MM.1S (cell line): ENCODE results near the gene ZNF581.

Source experiments
- DNase-seq: peaks from one replicate; pipeline ENCODE4 v3.0.0-alpha.2; 2015
- H2AFZ ChIP-seq: fragments of 300-600 bp; sonication (generic); 2 replicates; pipeline ENCODE4 v1.6.0; 2016; ENCODE audit warnings: antibody characterized with exemption, low read length
- H3F3A ChIP-seq: fragments of 300-600 bp; sonication (generic); 2 replicates; pipeline ENCODE4 v1.6.1; 2016; ENCODE audit warnings: mild to moderate bottlenecking, antibody characterized with exemption, low read length, moderate library complexity, mixed read lengths; ENCODE audit not compliant: insufficient read depth
- H3K27ac ChIP-seq: fragments of 300-600 bp; sonication (generic); 2 replicates; pipeline ENCODE4 v1.5.1; 2016; ENCODE audit warnings: mild to moderate bottlenecking, low read length
- H3K27me3 ChIP-seq: fragments of 300-600 bp; sonication (generic); replicated peaks from 2 replicates; pipeline ENCODE4 v1.6.0; 2016; ENCODE audit warnings: low read length; ENCODE audit not compliant: insufficient read depth
- H3K36me3 ChIP-seq: fragments of 300-600 bp; sonication (generic); replicated peaks from 2 replicates; pipeline ENCODE4 v1.6.1; 2016; ENCODE audit warnings: mild to moderate bottlenecking, low read length, mixed read lengths; ENCODE audit not compliant: insufficient read depth
- H3K4me1 ChIP-seq: fragments of 300-600 bp; sonication (generic); 2 replicates; pipeline ENCODE4 v1.6.1; 2016; ENCODE audit warnings: low read length, mixed read lengths
- H3K4me2 ChIP-seq: fragments of 300-600 bp; sonication (generic); 2 replicates; pipeline ENCODE4 v1.6.0; 2016; ENCODE audit warnings: low read depth, low read length
- H3K4me3 ChIP-seq: fragments of 300-600 bp; sonication (generic); 2 replicates; pipeline ENCODE4 v1.5.1; 2016; ENCODE audit warnings: low read length, mixed read lengths
- H3K79me2 ChIP-seq: fragments of 300-600 bp; sonication (generic); 2 replicates; pipeline ENCODE4 v1.6.1; 2016; ENCODE audit warnings: mixed run types, low read length, mixed read lengths
- H3K9ac ChIP-seq: fragments of 300-600 bp; sonication (generic); 2 replicates; pipeline ENCODE4 v1.6.1; 2016; ENCODE audit warnings: low read length, mixed read lengths
- H3K9me2 ChIP-seq: fragments of 300-600 bp; sonication (generic); replicated peaks from 2 replicates; pipeline ENCODE4 v1.6.1; 2016; ENCODE audit warnings: mild to moderate bottlenecking, low read length, mixed read lengths; ENCODE audit not compliant: insufficient read depth
- H3K9me3 ChIP-seq: fragments of 300-600 bp; sonication (generic); replicated peaks from 2 replicates; pipeline ENCODE4 v1.6.1; 2016; ENCODE audit warnings: mild to moderate bottlenecking, low read length, mixed read lengths; ENCODE audit not compliant: insufficient read depth
- H4K20me1 ChIP-seq: fragments of 300-600 bp; sonication (generic); 2 replicates; pipeline ENCODE4 v1.6.1; 2016; ENCODE audit warnings: mild to moderate bottlenecking, low read length, moderate library complexity, mixed read lengths; ENCODE audit not compliant: insufficient read depth
- CTCF ChIP-seq: fragments of 300-600 bp; sonication (generic); IDR thresholded peaks from 2 replicates; pipeline ENCODE4 v1.5.1; 2016; ENCODE audit warnings: antibody characterized with exemption, low read length, mixed read lengths
- EZH2 ChIP-seq: fragments of 300-600 bp; sonication (generic); optimal IDR thresholded peaks from 2 replicates; pipeline ENCODE3; 2017; ENCODE audit warnings: low read depth, mild to moderate bottlenecking, antibody characterized with exemption, low read length, mixed read lengths
- EZH2phosphoT487 ChIP-seq: fragments of 300-600 bp; sonication (generic); IDR thresholded peaks from 2 replicates; pipeline ENCODE4 v1.6.1; 2018; ENCODE audit warnings: antibody characterized with exemption, low read length

The ZNF581 gene

GRCh38 chr19:55648585-55649267, 5.3 kb downstream of the ZNF581 start:
- Histone ChIP-seq H3K4me3 (peak overlapping the region; percentile 61), H3K4me1 (peaks cover 10% of the 10 kb centered on the region; the same call in 1 of the 2 replicates), H3K4me2 (peak overlapping the region; percentile 49; the same call in 1 of the 2 replicates), H3K9me3 (no peaks in the 10 kb centered on the region), H3F3A (peaks cover 10% of the 10 kb centered on the region), H4K20me1 (no peaks in the 10 kb centered on the region), H3K9me2 (no peaks in the 10 kb centered on the region), H2AFZ (no peak overlapping the region), H3K36me3 (no peaks in the 10 kb centered on the region), H3K27me3 (no peaks in the 10 kb centered on the region), H3K79me2 (peaks cover 20% of the 10 kb centered on the region), H3K9ac (peak overlapping the region; percentile 64; the same call in 1 of the 2 replicates), H3K27ac (no peak overlapping the region)
- DNase-seq, result no peak
- no peak for TF ChIP-seq CTCF
- no peak for TF ChIP-seq EZH2
- no peak for TF ChIP-seq EZH2phosphoT487

- no peak overlapping the region for H3K27ac ChIP-seq
- H3K4me1 ChIP-seq, result peaks cover 4% of the 10 kb centered on the region; the same call in 1 of the 2 replicates
- no peaks in the 10 kb centered on the region for H3K9me3 ChIP-seq
- H3K36me3 ChIP-seq, result no peaks in the 10 kb centered on the region
- no peak overlapping the region for H3K4me3 ChIP-seq
- H3K9ac ChIP-seq, result no peak overlapping the region
- TF ChIP-seq EZH2, result no peak
- TF ChIP-seq CTCF, result no peak
- no peak for TF ChIP-seq EZH2phosphoT487
- DNase-seq, result no peak
- peaks cover 10% of the 10 kb centered on the region for H3F3A ChIP-seq
- no peaks in the 10 kb centered on the region for H3K9me2 ChIP-seq
- H4K20me1 ChIP-seq, result no peaks in the 10 kb centered on the region
- peaks cover 12% of the 10 kb centered on the region for H3K79me2 ChIP-seq
- no peak overlapping the region for H2AFZ ChIP-seq
- H3K27me3 ChIP-seq, result no peaks in the 10 kb centered on the region
- H3K4me2 ChIP-seq, result no peak overlapping the region
These were observed 6.0 kb downstream of the ZNF581 start for GRCh38 chr19:55649268-55650125.

- no peak for TF ChIP-seq EZH2phosphoT487
- TF ChIP-seq EZH2, result no peak
- H3K79me2 ChIP-seq, result peaks cover 9% of the 10 kb centered on the region
- no peaks in the 10 kb centered on the region for H4K20me1 ChIP-seq
- H3K9me3 ChIP-seq, result no peaks in the 10 kb centered on the region
- no peak overlapping the region for H3K9ac ChIP-seq
- H3K4me3 ChIP-seq, result no peak overlapping the region
- no peaks in the 10 kb centered on the region for H3K36me3 ChIP-seq
- no peaks in the 10 kb centered on the region for H3K27me3 ChIP-seq
- H3K9me2 ChIP-seq, result no peaks in the 10 kb centered on the region
- no peak overlapping the region for H3K27ac ChIP-seq
- no peaks in the 10 kb centered on the region for H3K4me1 ChIP-seq
- peaks cover 10% of the 10 kb centered on the region for H3F3A ChIP-seq
- no peak overlapping the region for H3K4me2 ChIP-seq
- DNase-seq, result no peak
- H2AFZ ChIP-seq, result no peak overlapping the region
These were observed 6.7 kb downstream of the ZNF581 start for GRCh38 chr19:55650126-55650557.
